AG10803 (cell line): ENCODE data around the gene ACACA.
A peak's percentile ranks its signal among the peaks of the same experiment; 100 is the strongest.

Experiments used
- DNase-seq: peaks from one replicate; pipeline ENCODE4 v3.0.0; 2010; ENCODE audit warnings: low read depth
- H3K4me3 ChIP-seq: 2 replicates; pipeline ENCODE4 v1.5.1; 2011; ENCODE audit warnings: mild to moderate bottlenecking, low read length, control low read depth
- CTCF ChIP-seq: conservative IDR thresholded peaks from 2 replicates; pipeline ENCODE4 v1.5.1; 2011; ENCODE audit warnings: mild to moderate bottlenecking, low read length, control low read depth, inconsistent platforms

Gene ACACA

DNA sequence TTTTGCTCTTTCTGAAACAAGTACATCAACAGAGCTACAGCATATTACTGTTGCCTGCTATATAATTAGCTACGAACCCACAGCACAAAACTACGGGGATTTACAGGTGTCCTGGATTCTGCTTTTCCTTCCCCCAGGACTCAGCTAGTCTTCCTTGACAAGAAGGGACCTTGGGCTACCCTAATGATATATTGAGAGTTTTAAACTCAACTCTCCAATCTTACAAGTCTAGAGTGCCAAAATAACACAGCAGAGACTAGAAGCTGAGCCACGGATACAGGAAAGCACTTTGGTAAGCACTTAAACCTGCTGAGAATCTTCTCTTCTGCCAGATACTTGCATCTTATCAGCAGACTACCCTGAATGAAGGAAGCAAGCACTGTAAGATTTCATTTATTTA lies 192.2 kb downstream of the ACACA start:
- TF ChIP-seq CTCF, result no peak
- DNase-seq, result no peak
- no peak overlapping the region for H3K4me3 ChIP-seq

- TF ChIP-seq CTCF, result no peak
- no peak for DNase-seq
- H3K4me3 ChIP-seq, result no peak overlapping the region
These were observed 192.7 kb downstream of the ACACA start for GRCh38 chr17:37213927-37214326.

GRCh38 chr17:37212179-37212578 lies 194.5 kb downstream of the ACACA start:
- no peak for DNase-seq
- H3K4me3 ChIP-seq, result no peak overlapping the region
- peak; percentile 23; the same call in 1 of the 2 replicates for TF ChIP-seq CTCF

DNA sequence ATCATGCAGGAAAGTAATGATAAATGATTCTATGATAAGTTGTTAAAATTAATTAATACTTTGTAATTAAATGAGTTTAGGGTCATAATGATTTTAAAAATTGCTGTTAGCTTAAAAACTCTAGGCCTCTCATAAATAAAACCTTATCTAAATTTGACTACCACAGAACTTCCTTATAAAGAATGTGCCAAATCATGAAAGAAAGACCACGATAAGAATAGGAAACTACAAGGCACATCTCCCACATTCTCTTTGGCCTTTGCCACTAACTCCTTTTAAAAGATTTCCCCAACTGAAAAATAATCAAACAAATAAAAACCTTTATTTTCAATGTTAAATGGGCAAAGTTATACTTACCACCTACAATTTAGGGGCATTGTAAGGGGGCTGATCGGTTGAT lies 195.5 kb downstream of the ACACA start:
- no peak for DNase-seq
- no peak overlapping the region for H3K4me3 ChIP-seq
- no peak for TF ChIP-seq CTCF

DNA sequence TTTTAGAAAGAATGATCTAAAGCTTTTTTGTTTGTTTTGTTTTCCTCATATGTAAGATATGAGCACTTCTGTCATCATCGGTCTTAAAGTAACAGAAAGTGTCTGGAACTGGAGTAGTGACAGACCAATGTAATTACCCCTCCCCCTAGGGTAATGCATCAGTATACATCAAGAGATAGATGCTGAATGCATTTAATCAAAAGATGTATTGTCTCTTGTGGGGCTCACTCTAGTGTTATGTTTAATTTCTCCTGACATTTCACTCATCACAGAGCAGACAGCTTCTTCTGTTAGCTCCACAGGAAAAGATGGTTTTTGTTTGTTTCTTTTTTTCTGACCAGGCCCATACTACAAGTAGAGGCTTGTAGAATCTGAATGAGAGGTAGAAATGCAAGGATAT lies 199.5 kb downstream of the ACACA start:
- no peak for TF ChIP-seq CTCF
- DNase-seq, result no peak
- no peak overlapping the region for H3K4me3 ChIP-seq

DNA sequence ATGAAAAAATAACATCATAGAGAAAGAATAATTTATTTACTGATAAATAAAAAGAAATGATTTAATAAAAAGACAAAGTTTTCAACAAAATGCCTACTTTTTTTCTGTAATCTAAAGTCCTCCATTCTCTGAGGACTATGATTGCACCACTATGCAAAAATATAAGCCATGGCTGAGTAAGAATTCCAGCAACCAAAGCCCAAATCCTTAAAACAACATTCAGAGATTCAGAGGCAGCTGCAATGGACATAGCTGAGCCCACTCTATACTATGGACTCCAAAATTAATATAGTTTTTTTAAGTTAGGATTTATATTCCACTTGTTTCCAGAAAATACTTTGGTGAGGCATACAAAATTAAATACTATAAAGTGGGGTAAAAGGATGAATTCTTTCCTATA lies 200.3 kb downstream of the ACACA start:
- no peak for DNase-seq
- no peak for TF ChIP-seq CTCF
- no peak overlapping the region for H3K4me3 ChIP-seq

DNA sequence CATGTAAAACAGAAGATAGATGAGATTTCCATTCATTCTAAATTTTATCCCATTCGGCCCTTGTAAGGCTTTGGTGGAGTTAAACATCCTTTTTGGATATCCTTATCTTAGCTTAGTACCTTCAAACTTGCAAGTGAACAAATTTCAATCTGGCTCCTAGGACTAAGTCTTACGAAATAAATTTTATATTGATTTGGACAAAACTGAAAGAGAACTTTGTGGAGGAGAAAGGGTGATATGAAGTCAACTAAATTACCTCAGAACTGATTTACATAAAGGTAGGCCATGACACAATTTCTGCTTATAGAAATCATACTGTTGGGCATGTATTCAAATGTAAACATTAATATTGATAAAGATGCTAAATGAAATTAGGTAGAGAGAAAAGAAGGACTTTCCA lies 206.1 kb downstream of the ACACA start:
- no peak overlapping the region for H3K4me3 ChIP-seq
- DNase-seq, result no peak
- TF ChIP-seq CTCF, result no peak
